ENCODE data around the gene C3AR1. TPM values are rescaled to one million over a fixed set of nuclear protein-coding genes. Genes with fewer than 3 reads are reported as not detected.
A peak's percentile ranks its signal among the peaks of the same experiment; 100 is the strongest.

C3AR1 gene
- total RNA-seq, 1 donor from 2014 or later = 2.0 TPM

GRCh38 chr12:8047842-8048241 is 18.3 kb downstream of the C3AR1 start:
- H3K4me3 ChIP-seq = no peak overlapping the region
- H3K27ac ChIP-seq = no peak overlapping the region
- intact Hi-C loops (cut with DNase I) = loop anchor here (1.0 kb wide), 1 partner anchor 29 kb away; no protein-coding TSS in a partner anchor
- no peaks in the 10 kb centered on the region for H3K4me1 ChIP-seq
- no peaks in the 10 kb centered on the region for H3K9me3 ChIP-seq
- DNase-seq (ENCODE audit: low spot score in 2 of 2) = no peak
- H3K27me3 ChIP-seq = no peaks in the 10 kb centered on the region
- TF ChIP-seq CTCF (IDR thresholded peaks at IDR 0.05) = no peak
- H3K36me3 ChIP-seq = peaks cover 68 to 92% of the 10 kb centered on the region in 2 donors

GRCh38 chr12:8045952-8046944 is 19.9 kb downstream of the C3AR1 start:
- no peak overlapping the region for H3K4me3 ChIP-seq
- no peaks in the 10 kb centered on the region for H3K27me3 ChIP-seq
- peak in 1 of 2 donors; percentile 90 for DNase-seq (ENCODE audit: low spot score in 2 of 2)
- peak; percentile 53 to 83 (median 80) for TF ChIP-seq CTCF (IDR thresholded peaks at IDR 0.05)
- no peak overlapping the region for H3K27ac ChIP-seq
- H3K4me1 ChIP-seq = no peaks in the 10 kb centered on the region
- H3K36me3 ChIP-seq = peaks cover 76 to 93% of the 10 kb centered on the region in 2 donors
- intact Hi-C loops (cut with DNase I) = no loop called here
- H3K9me3 ChIP-seq = no peaks in the 10 kb centered on the region

GRCh38 chr12:8040791-8041190 is 25.4 kb downstream of the C3AR1 start:
- Histone ChIP-seq H3K36me3 (peaks cover 54 to 58% of the 10 kb centered on the region in 2 donors), H3K4me1 (peaks cover 9 to 28% of the 10 kb centered on the region in 2 donors), H3K27ac (no peak overlapping the region), H3K9me3 (no peaks in the 10 kb centered on the region), H3K27me3 (no peaks in the 10 kb centered on the region), H3K4me3 (no peak overlapping the region)
- no peak for TF ChIP-seq CTCF (IDR thresholded peaks at IDR 0.05)
- intact Hi-C loops (cut with DNase I) = no loop called here
- DNase-seq (ENCODE audit: low spot score in 2 of 2) = no peak

GRCh38 chr12:8038659-8039114 is 27.5 kb downstream of the C3AR1 start:
- Histone ChIP-seq H3K27me3 (no peaks in the 10 kb centered on the region), H3K4me1 (peaks cover 14 to 36% of the 10 kb centered on the region in 2 donors)

GRCh38 chr12:8037947-8038346 is 28.2 kb downstream of the C3AR1 start:
- Histone ChIP-seq H3K9me3 (no peaks in the 10 kb centered on the region), H3K27ac (peak overlapping the region; percentile 97 to 99), H3K4me3 (peak overlapping the region; percentile 21 to 43), H3K4me1 (peaks cover 14 to 36% of the 10 kb centered on the region in 2 donors), H3K27me3 (no peaks in the 10 kb centered on the region), H3K36me3 (peaks cover 26 to 30% of the 10 kb centered on the region in 2 donors)
- intact Hi-C loops (cut with DNase I) = loop anchor here (10.0 kb wide), 2 partner anchors 917 to 1077 kb away; partner anchors contain the start of gene A2M
- no peak for TF ChIP-seq CTCF (IDR thresholded peaks at IDR 0.05)
- DNase-seq (ENCODE audit: low spot score in 2 of 2) = no peak

More at GRCh38 chr12:8038659-8039114, 27.5 kb downstream of the C3AR1 start:
- Histone ChIP-seq H3K9me3 (no peaks in the 10 kb centered on the region), H3K36me3 (peaks cover 33 to 37% of the 10 kb centered on the region in 2 donors), H3K4me3 (peak overlapping the region; percentile 21 to 43), H3K27ac (peak overlapping the region; percentile 97 to 99)
- intact Hi-C loops (cut with DNase I) = loop anchor here (10.0 kb wide), 2 partner anchors 916 to 1076 kb away; partner anchors contain the start of gene A2M
- TF ChIP-seq CTCF (IDR thresholded peaks at IDR 0.05) = no peak
- peak in 1 of 2 donors; percentile 76 for DNase-seq (ENCODE audit: low spot score in 2 of 2)

Measured in ascending aorta (tissue), 2 donors.